GM18505 (cell line): ENCODE results near the gene CHEK1.
A peak's percentile ranks its signal among the peaks of the same experiment; 100 is the strongest.
"Not testable (repeated sequence)": the region's sequence is repeated elsewhere in the genome, so short reads cannot be mapped to it uniquely, and the experiment has no call there.

ENCODE experiments used
- ATAC-seq: cut with Tn5 transposase; IDR thresholded peaks from one replicate; pipeline ENCODE4 v1.9.1; 2021; ENCODE audit not compliant: unreplicated experiment
- POLR2A ChIP-seq: IDR thresholded peaks from 4 replicates; pipeline ENCODE4 v1.6.1; 2011; ENCODE audit warnings: borderline replicate concordance; ENCODE audit not compliant: insufficient read depth, insufficient read length; ENCODE audit errors: extremely low read depth

Gene CHEK1

GRCh38 chr11:125624756-125625213 is at the start of gene CHEK1:
Gene CHEK1 (plus strand): TSS chr11:125625163. CDS start chr11:125626769, 1,606 bp downstream.
- TF ChIP-seq POLR2A: no peak
- ATAC-seq: no peak

DNA sequence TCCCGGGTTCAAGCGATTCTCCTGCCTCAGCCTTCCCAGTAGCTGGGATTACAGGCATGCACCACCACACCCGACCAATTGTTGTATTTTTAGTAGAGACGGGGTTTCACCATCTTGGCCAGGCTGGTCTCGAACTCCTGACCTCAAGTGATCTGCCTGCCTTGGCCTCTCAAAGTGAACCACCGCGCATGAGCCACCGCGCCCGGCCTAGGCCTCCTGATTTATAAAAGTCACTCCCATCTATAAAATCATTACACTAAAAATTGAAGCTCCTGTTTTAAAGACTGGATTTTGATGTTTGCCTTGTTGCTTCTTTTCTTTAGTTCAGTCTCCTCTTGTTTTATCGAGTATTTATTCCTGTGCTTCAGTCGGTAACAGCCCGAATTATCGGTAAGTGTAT is 47.8 kb upstream of the CHEK1 start:
- ATAC-seq: not testable (repeated sequence)

DNA sequence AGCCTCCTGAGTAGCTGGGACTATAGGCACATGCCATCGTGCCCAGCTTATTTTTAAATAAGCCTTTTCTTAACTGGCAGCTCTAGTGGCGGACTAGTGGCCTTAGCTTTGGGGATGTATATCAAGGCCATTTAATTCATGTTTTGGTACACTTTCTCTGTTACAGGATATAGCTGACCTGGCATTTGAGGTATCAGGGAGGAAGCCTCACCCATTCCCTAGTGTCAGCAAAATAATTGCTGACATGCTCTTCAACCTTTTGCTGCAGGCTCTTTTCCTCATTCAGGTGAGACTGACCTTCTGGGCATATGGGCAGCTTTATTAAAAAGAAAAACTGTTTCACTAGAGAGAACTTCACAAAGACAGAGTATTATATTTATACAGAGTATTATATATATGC is 46.2 kb upstream of the CHEK1 start:
- no peak for ATAC-seq
- TF ChIP-seq POLR2A: no peak

DNA sequence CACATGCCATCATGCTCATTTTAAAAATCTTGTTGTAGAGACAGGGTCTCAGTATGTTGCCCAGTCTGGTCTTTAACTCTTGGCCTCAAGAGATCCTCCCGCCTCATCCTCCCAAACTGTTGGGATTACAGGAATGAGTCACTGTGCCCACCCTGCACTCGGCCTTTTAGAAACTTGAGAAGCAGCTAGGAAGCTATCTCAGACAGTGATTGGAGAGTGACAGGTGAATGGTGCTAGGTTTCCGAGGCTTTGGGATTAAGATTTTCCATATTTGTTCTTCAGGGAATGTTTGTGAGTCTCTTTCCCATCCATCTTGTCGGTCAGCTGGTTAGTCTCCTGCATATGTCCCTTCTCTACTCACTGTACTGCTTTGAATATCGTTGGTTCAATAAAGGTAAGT is 45.2 kb upstream of the CHEK1 start:
- ATAC-seq: no peak
- no peak for TF ChIP-seq POLR2A

DNA sequence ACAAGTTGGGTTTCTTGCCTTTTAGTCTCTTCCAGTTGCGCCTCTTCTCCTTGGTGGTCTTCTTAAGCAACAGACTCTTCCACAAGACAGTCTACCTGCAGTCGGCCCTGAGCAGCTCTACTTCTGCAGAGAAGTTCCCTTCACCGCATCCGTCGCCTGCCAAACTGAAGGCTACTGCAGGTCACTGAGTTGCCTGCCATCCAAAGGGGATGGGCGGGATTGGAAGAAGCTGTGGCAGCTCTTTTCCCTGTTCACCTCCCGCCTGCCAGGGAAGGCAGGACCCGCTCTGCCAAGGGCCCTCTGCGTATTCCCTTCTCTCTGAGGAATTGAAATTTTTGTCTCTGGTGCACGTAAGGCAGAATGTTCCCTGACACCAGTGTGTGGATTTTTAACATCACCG is 41.5 kb upstream of the CHEK1 start:
- ATAC-seq: no peak
- no peak for TF ChIP-seq POLR2A

DNA sequence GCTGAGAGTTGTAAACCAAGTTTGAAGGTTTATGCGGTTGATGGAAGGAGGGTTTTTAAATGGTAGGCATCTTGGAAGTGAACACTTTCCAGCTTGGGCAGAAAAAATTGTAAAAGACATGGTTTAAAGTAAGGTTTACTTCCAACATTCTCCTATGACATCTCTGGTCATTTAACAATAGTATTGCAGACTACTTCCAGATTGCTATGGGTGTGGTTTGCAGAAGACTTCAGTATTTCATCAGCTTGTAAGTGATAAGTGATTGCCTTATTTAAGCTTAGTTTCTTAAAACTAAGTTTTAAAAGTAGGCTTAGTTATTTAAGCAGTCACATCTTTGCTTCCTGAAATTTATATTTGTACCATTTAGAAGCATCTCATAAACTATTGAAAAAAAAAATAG is 39.5 kb upstream of the CHEK1 start:
- no peak for ATAC-seq
- no peak for TF ChIP-seq POLR2A

- no peak for ATAC-seq
- TF ChIP-seq POLR2A: no peak
Measured at GRCh38 chr11:125586623-125587022, 38.3 kb upstream of the CHEK1 start.

DNA sequence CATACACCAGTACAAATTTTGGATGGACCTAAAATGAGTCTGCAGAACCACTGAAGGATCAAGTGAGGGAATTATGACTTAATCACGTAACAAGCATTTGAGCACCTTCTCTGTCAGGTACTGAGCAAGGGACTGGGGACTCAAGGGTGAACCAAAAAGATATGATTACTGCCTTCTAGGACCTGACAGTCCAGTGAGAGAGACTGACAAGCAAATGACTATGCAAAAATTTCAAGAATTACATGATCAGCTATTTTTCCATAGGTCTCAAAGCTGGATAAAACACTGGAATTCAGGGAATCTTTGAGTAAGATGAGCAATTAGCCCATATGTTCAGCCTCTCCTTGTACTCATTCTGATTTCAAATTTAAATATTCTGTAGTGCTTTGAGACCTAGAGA is 37.5 kb upstream of the CHEK1 start:
- no peak for ATAC-seq
- TF ChIP-seq POLR2A: no peak

- TF ChIP-seq POLR2A: no peak
- ATAC-seq: no peak
Measured at GRCh38 chr11:125588505-125588904, 36.5 kb upstream of the CHEK1 start.

- TF ChIP-seq POLR2A: no peak
Measured at GRCh38 chr11:125591649-125592304, 33.2 kb upstream of the CHEK1 start.

DNA sequence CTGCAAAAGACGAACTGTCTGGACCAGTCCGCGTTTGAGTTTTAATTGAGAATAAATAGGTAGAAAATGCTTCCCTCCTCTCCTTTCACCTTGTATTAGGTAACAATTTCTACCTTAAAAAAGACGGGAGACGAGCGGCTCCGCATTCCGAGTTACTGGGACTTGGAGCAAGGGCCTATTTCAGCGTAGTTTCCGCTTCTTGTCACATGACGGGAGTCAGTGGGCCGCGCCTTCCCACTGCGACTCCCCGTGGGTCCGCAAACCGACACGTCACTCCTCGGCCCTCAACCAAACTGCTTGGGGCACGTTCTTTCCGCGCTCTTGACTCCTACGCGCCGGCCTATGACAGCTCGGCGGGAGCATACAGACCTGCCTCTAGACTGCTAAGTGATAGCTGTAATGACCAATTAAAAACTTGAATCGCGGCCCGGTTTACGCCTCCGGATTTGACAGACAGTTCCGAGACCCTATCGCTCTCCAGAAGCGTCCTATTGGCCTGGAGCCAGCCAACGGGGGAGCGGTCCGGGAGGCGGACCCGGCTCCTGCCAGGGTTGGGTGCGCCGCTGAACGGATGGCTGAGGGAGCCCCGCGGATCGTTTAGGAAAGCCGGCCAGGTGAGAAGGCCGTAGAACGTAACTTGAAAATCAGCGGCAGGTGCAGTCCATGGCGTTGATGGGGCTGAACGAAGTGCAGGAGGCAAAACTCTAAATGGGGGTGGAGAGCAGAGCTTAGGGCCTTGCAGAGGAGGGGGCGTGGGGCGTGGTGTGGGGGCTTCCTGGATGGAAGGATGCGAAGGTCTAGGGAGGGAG is 32.5 kb upstream of the CHEK1 start, which contains the start of gene STT3A:
Gene STT3A (plus strand): TSS at position 548 of the 809 bp plus-strand sequence. CDS start 3,064 bp downstream, outside the sequence.
- peak; percentile 97 for ATAC-seq
- TF ChIP-seq POLR2A: peak; percentile 86

More at GRCh38 chr11:125591649-125592304, 33.2 kb upstream of the CHEK1 start:
- peak; percentile 28 for ATAC-seq

GRCh38 chr11:125593114-125593820 is 31.7 kb upstream of the CHEK1 start:
- no peak for ATAC-seq
- no peak for TF ChIP-seq POLR2A

DNA sequence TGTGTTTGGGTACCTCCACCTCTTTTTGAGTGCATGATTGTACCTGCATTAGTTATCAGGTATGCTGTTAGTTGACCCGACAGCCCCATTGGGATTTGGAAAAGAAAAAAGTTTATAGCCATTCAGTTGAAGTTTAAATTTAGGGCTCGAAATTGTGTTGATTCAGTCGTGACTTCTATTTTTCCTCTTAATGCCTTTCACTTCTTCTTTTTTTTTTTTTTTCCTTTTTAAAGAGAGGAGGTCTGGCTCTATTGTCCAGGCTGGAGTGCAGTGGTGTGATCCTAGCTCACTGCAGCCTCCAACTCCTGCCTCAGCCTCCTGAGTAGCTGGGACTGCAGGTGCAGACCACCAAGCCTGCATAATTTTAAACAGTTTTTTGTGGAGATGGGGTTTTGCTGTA is 30.0 kb upstream of the CHEK1 start:
- TF ChIP-seq POLR2A: no peak
- ATAC-seq: no peak
